SK-N-MC (cell line): ENCODE data around the gene GCA.

Experiments
- EZH2 ChIP-seq: fragments of 200-600 bp; sonication (generic); IDR thresholded peaks from one replicate; pipeline ENCODE4 v1.6.1; 2017; ENCODE audit warnings: antibody characterized with exemption
- FOXP2 ChIP-seq: optimal IDR thresholded peaks from 2 replicates; pipeline ENCODE3; 2011; ENCODE audit warnings: mild to moderate bottlenecking, moderate library complexity; ENCODE audit not compliant: insufficient read depth; ENCODE audit errors: extremely low read length, control extremely low read depth
- POLR2AphosphoS5 ChIP-seq: IDR thresholded peaks from 2 replicates; pipeline ENCODE4 v1.6.1; 2012; ENCODE audit warnings: mild to moderate bottlenecking, low read depth, low read length, borderline replicate concordance

DNA sequence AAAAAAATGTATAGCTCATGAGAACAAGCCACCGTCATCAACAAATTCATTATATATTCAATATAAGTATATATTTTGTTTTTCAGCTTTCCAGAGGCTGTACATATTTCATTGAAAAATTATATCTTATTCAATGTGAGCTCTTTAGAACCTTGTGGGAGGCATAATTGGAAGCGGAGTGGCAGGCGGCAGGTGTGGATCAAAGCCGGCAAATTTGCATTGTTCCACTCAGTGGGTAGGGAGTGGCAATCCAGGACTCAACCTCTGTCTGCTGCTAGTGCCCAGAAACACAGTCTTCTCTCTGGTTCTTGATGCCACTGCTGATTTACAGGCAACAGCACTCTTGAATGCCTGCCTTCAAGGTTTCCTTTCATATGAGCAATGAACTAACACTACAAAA, 46.9 kb downstream of the GCA start:
- TF ChIP-seq POLR2AphosphoS5 (no peak), EZH2 (no peak), FOXP2 (no peak)
